HepG2 (cell line): ENCODE results near the gene CLEC19A. TPM values are rescaled to one million over a fixed set of nuclear protein-coding genes. Genes with fewer than 3 reads are reported as not detected.

Source experiments
- ATAC-seq: fragments of 200-7000 bp; cut with Tn5 transposase; 3 replicates; pipeline ENCODE4 v1.9.1; 2020; ENCODE audit warnings: mild to moderate bottlenecking, moderate library complexity
- BruUV-seq: library from RNA; stranded (reverse); fragments of 400-500 nt; replicated peaks from 2 replicates; lab custom pipeline; 2021; lab: Mats Ljungman, UMichigan
- CTCF ChIA-PET: fragments of 300-600 bp; formaldehyde crosslinking; extraction: SDS; loops from one replicate; lab custom pipeline; 2021; ENCODE audit warnings: low total read pairs, inconsistent platforms, low intra/inter-chr PET ratio; lab: Yijun Ruan, JAX
- POLR2A ChIA-PET: fragments of 350-600 bp; sonication (Branson Sonifier 250); formaldehyde crosslinking; loops from one replicate; lab custom pipeline; 2020; ENCODE audit warnings: antibody characterized with exemption, inconsistent platforms; lab: Yijun Ruan, JAX
- DNase-seq: peaks from one replicate; pipeline ENCODE4 v3.0.0-alpha.2; 2015; ENCODE audit warnings: low spot score
- FAIRE-seq: peaks from 3 replicates; lab custom pipeline; 2011; peaks lifted over from hg19 to GRCh38; lab: Jason Lieb, UNC
- H2AFZ ChIP-seq: one replicate; pipeline ENCODE4 v1.6.1; 2011; ENCODE audit warnings: low read length, inconsistent platforms
- H3K27ac ChIP-seq: fragments of 300-600 bp; 3 replicates; pipeline ENCODE4 v1.8.0; 2011; ENCODE audit warnings: mixed run types, mild to moderate bottlenecking, mixed read lengths, low read length, inconsistent platforms; ENCODE audit not compliant: insufficient read depth; ENCODE audit errors: extremely low read length
- H3K27me3 ChIP-seq, 2 experiments: fragments of 200-600 bp in 1 of 2; 2 replicates in 1 of 2; 3 replicates in 1 of 2; pipeline versions ENCODE4 v1.6.0 to v1.8.0; 2011; ENCODE audit warnings: low read length in 2 of 2, mild to moderate bottlenecking in 2 of 2, moderate library complexity in 2 of 2, inconsistent platforms in 1 of 2; ENCODE audit not compliant: insufficient read depth in 2 of 2, control insufficient read depth in 1 of 2
- H3K36me3 ChIP-seq, 2 experiments: fragments of 200-600 bp in 1 of 2; replicated peaks in 1 of 2; 2 replicates in 1 of 2; 3 replicates in 1 of 2; pipeline versions ENCODE4 v1.5.1 to v1.8.0; 2011; ENCODE audit warnings: low read length in 2 of 2, inconsistent platforms in 1 of 2; ENCODE audit not compliant: insufficient read depth in 2 of 2, control insufficient read depth in 1 of 2
- H3K4me1 ChIP-seq: 2 replicates; pipeline ENCODE4 v1.5.1; 2012; ENCODE audit warnings: low read length, inconsistent platforms; ENCODE audit not compliant: insufficient read depth
- H3K4me2 ChIP-seq: 2 replicates; pipeline ENCODE4 v1.6.0; 2011; ENCODE audit warnings: low read depth, low read length, inconsistent platforms
- H3K4me3 ChIP-seq, 3 experiments: fragments of 200-600 bp in 1 of 3; sonication (generic), shearing (Covaris generic) in 1 of 3; replicated peaks in 1 of 3; 2 replicates each; pipeline ENCODE4 v1.5.1; 2011 to 2016; ENCODE audit warnings: low read length in 3 of 3, inconsistent platforms in 2 of 3, low read depth in 2 of 3, mild to moderate bottlenecking in 2 of 3, control low read depth in 1 of 3, mixed read lengths in 1 of 3; ENCODE audit not compliant: insufficient read depth in 1 of 3
- H3K79me2 ChIP-seq: one replicate; pipeline ENCODE4 v1.6.1; 2011; ENCODE audit warnings: low read length, inconsistent platforms; ENCODE audit not compliant: insufficient read depth
- H3K9ac ChIP-seq: 2 replicates; pipeline ENCODE4 v1.6.0; 2011; ENCODE audit warnings: mild to moderate bottlenecking, low read depth, low read length, inconsistent platforms; ENCODE audit not compliant: insufficient read depth
- H3K9me3 ChIP-seq: 2 replicates; pipeline ENCODE4 v1.5.1; 2012; ENCODE audit warnings: mild to moderate bottlenecking, low read length
- H4K20me1 ChIP-seq: 2 replicates; pipeline ENCODE4 v1.6.0; 2011; ENCODE audit warnings: inconsistent platforms, mild to moderate bottlenecking, low read length, moderate library complexity; ENCODE audit not compliant: insufficient read depth
- REPIN1 ChIP-seq: sonication (generic); formaldehyde crosslinking; IDR thresholded peaks from 2 replicates; pipeline ENCODE4 v1.8.0; 2022; ENCODE audit warnings: missing genetic modification reagents, low read depth, mild to moderate bottlenecking, borderline replicate concordance
- STAT6 ChIP-seq: sonication (generic); formaldehyde crosslinking; IDR thresholded peaks from 2 replicates; pipeline ENCODE4 v1.4.0; 2020; ENCODE audit warnings: missing genetic modification reagents, mild to moderate bottlenecking, borderline replicate concordance
- TMF1 ChIP-seq: sonication (generic); formaldehyde crosslinking; IDR thresholded peaks from 2 replicates; pipeline ENCODE4 v1.8.1; 2022; ENCODE audit warnings: low read depth, missing genetic modification reagents
- ZNF121 ChIP-seq: sonication (generic); formaldehyde crosslinking; IDR thresholded peaks from 2 replicates; pipeline ENCODE4 v1.5.0; 2020; ENCODE audit warnings: mild to moderate bottlenecking, missing genetic modification reagents
- ZNF570 ChIP-seq: sonication (generic); formaldehyde crosslinking; IDR thresholded peaks from 2 replicates; pipeline ENCODE4 v1.4.0; 2020; ENCODE audit warnings: mild to moderate bottlenecking, missing genetic modification reagents, borderline replicate concordance
- ZNF652 ChIP-seq: IDR thresholded peaks from 2 replicates; pipeline ENCODE4 v1.6.1; 2016; ENCODE audit warnings: low read depth, borderline replicate concordance
- ZNF841 ChIP-seq: sonication (generic); formaldehyde crosslinking; IDR thresholded peaks from 2 replicates; pipeline ENCODE4 v1.8.1; 2023; ENCODE audit warnings: missing genetic modification reagents, borderline replicate concordance
- ZSCAN30 ChIP-seq: sonication (generic); formaldehyde crosslinking; IDR thresholded peaks from 2 replicates; pipeline ENCODE4 v1.5.0; 2020; ENCODE audit warnings: mild to moderate bottlenecking, missing genetic modification reagents
- WGBS: methylation state at CpG from one replicate; pipeline ENCODE4 v1.1.6; 2017; ENCODE audit warnings: low lambda C conversion rate; 5-methylcytosine and 5-hydroxymethylcytosine counted together
- in situ Hi-C: cut with HindIII; loops from 2 replicates; pipeline ENCODE4 v1.10.0; 2017; ENCODE audit warnings: low pct_unique_long_range_greater_than_20kb; ENCODE audit not compliant: extremely low pct_ligation_motif_present
- intact Hi-C: fragments of 100-400 bp; cut with micrococcal nuclease; formaldehyde crosslinking; loops from one replicate; pipeline ENCODE4 v1.10.0; 2022; ENCODE audit not compliant: unreplicated experiment
- polyA plus RNA-seq, 8 experiments: library from polyadenylated mRNA; depleted of rRNA in 3 of 8; stranded (reverse) in 7 of 8; unstranded in 1 of 8; fragments of >200 nt; fragmentation: Illumina TruSeq in 4 of 8; extraction: Trizol in 4 of 8; gene quantifications; 2 replicates each; pipeline versions ENCODE4 v1.2.1 to v1.2.3, GENCODE V29; 2011 to 2016; ENCODE audit warnings: low read depth in 4 of 8, missing spikeins in 1 of 8, mixed read lengths in 1 of 8; ENCODE audit not compliant: insufficient read depth in 1 of 8
- total RNA-seq, 5 experiments: library from RNA; depleted of rRNA; stranded (reverse); fragments of >200 nt; fragmentation: Illumina TruSeq; extraction: Trizol; gene quantifications; 2 replicates each; pipeline ENCODE4 v1.2.3, GENCODE V29; 2016; ENCODE audit warnings: low read depth in 1 of 5
- TF ChIP-seq, protein P1 (sequence below): sonication (generic); formaldehyde crosslinking; IDR thresholded peaks from 2 replicates; pipeline ENCODE4 v1.8.1; 2023; ENCODE audit warnings: mild to moderate bottlenecking, missing genetic modification reagents, borderline replicate concordance

Gene CLEC19A
- total and polyA plus RNA-seq, 2 of the 13 experiments (the other 11 are each of a cell fraction or from before 2014, with no cell fraction given): not detected

DNA sequence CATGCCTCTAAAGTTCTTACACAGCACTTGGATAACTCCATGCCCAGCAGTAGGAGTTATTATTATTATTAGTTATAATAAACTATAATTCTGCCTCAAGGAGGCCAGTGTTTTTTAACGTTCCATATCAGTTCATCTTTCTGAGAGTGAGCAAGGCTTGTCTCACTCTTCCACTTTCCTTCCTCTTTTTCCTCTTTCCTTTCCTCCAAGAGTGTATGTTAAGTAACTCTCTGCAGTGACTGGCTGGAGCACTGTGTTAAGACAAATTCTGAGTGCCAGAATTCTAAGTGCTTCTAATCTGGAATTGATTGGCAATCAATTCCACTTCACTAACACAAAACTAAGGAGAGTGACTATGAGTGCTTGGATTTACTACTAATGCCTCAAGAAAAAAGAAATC is 16.4 kb downstream of the CLEC19A start:
- no peak overlapping the region for H3K9ac ChIP-seq
- H3K27me3 ChIP-seq: peaks cover 0 to 4% of the 10 kb centered on the region in 2 experiments; a peak in 1 of 5 replicates
- TF ChIP-seq STAT6 (CRISPR knock-in tag): no peak
- TF ChIP-seq, protein P1, sequence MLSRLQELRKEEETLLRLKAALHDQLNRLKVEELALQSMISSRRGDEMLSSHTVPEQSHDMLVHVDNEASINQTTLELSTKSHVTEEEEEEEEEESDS (CRISPR knock-in tag): no peak
- no peak for TF ChIP-seq ZNF652
- no peak for TF ChIP-seq REPIN1 (CRISPR knock-in tag)
- TF ChIP-seq ZNF121 (CRISPR knock-in tag): no peak
- no peak for TF ChIP-seq TMF1
- TF ChIP-seq ZNF570 (CRISPR knock-in tag): no peak
- TF ChIP-seq ZNF841: no peak
- no peak for TF ChIP-seq ZSCAN30 (CRISPR knock-in tag)
- ATAC-seq: no peak
- no peaks in the 10 kb centered on the region; the same call in 1 of the 2 replicates for H4K20me1 ChIP-seq
- H3K36me3 ChIP-seq: no peaks in the 10 kb centered on the region
- no peak overlapping the region for H3K4me2 ChIP-seq
- no peaks in the 10 kb centered on the region for H3K4me1 ChIP-seq
- CTCF ChIA-PET: no interaction called here
- DNase-seq: no peak
- 0% methylated on average over 1 of the region's 1 CpG for WGBS
- no peak for FAIRE-seq
- in situ Hi-C loops: no loop called here
- BruUV-seq: no TSS peak
- no peaks in the 10 kb centered on the region for H3K9me3 ChIP-seq
- H3K79me2 ChIP-seq: no peaks in the 10 kb centered on the region
- no peak overlapping the region for H2AFZ ChIP-seq
- no peak overlapping the region for H3K27ac ChIP-seq
- POLR2A ChIA-PET: no interaction called here
- H3K4me3 ChIP-seq: no peak overlapping the region
- intact Hi-C loops: no loop called here
